ENCODE data around the gene MAML2.

Gene MAML2

GRCh38 chr11:96091476-96091875 lies 251.5 kb downstream of the MAML2 start:
- Histone ChIP-seq H3K4me3 (ENCODE audit: low read length) (no peak overlapping the region), H3K4me2 (ENCODE audit: low read depth, low read length) (no peak overlapping the region), H3K36me3 (replicated peaks; ENCODE audit: insufficient read depth, low read length) (no peaks in the 10 kb centered on the region), H3K79me2 (ENCODE audit: low read length) (no peaks in the 10 kb centered on the region), H3K27me3 (replicated peaks; ENCODE audit: insufficient read depth, low read length) (no peaks in the 10 kb centered on the region), H3K4me1 (ENCODE audit: low read length) (no peaks in the 10 kb centered on the region), H3K9me2 (replicated peaks; ENCODE audit: insufficient read depth, low read length) (no peaks in the 10 kb centered on the region), H3K9ac (ENCODE audit: low read length) (no peak overlapping the region), H2AFZ (ENCODE audit: low read length) (no peak overlapping the region), H3F3A (ENCODE audit: insufficient read depth, low read length) (no peaks in the 10 kb centered on the region), H3K27ac (ENCODE audit: low read length) (no peak overlapping the region), H4K20me1 (ENCODE audit: insufficient read depth, low read length) (no peaks in the 10 kb centered on the region), H3K9me3 (replicated peaks; ENCODE audit: insufficient read depth, low read length) (no peaks in the 10 kb centered on the region)
- DNase-seq, result no peak
- no peak for TF ChIP-seq EZH2 (optimal IDR thresholded peaks at IDR 0.05; ENCODE audit: low read depth, low read length)
- TF ChIP-seq CTCF (IDR thresholded peaks at IDR 0.05; ENCODE audit: low read length), result no peak
- TF ChIP-seq EZH2phosphoT487 (IDR thresholded peaks at IDR 0.05; ENCODE audit: low read length), result no peak

GRCh38 chr11:96090711-96091110 lies 252.3 kb downstream of the MAML2 start:
- Histone ChIP-seq H3K4me3 (ENCODE audit: low read length) (no peak overlapping the region), H3K79me2 (ENCODE audit: low read length) (no peaks in the 10 kb centered on the region), H3K27ac (ENCODE audit: low read length) (no peak overlapping the region), H3K4me2 (ENCODE audit: low read depth, low read length) (no peak overlapping the region), H3K9ac (ENCODE audit: low read length) (no peak overlapping the region), H2AFZ (ENCODE audit: low read length) (no peak overlapping the region), H3K9me3 (replicated peaks; ENCODE audit: insufficient read depth, low read length) (no peaks in the 10 kb centered on the region), H3K36me3 (replicated peaks; ENCODE audit: insufficient read depth, low read length) (no peaks in the 10 kb centered on the region), H3K9me2 (replicated peaks; ENCODE audit: insufficient read depth, low read length) (no peaks in the 10 kb centered on the region), H3F3A (ENCODE audit: insufficient read depth, low read length) (no peaks in the 10 kb centered on the region), H3K27me3 (replicated peaks; ENCODE audit: insufficient read depth, low read length) (no peaks in the 10 kb centered on the region), H3K4me1 (ENCODE audit: low read length) (no peaks in the 10 kb centered on the region), H4K20me1 (ENCODE audit: insufficient read depth, low read length) (no peaks in the 10 kb centered on the region)
- TF ChIP-seq EZH2 (optimal IDR thresholded peaks at IDR 0.05; ENCODE audit: low read depth, low read length) (no peak), CTCF (IDR thresholded peaks at IDR 0.05; ENCODE audit: low read length) (no peak), EZH2phosphoT487 (IDR thresholded peaks at IDR 0.05; ENCODE audit: low read length) (no peak)
- DNase-seq, result no peak

- H3K79me2 ChIP-seq (ENCODE audit: low read length), result no peaks in the 10 kb centered on the region
Observed at GRCh38 chr11:96088914-96089313, 254.1 kb downstream of the MAML2 start.

More at GRCh38 chr11:96088914-96089313, 254.1 kb downstream of the MAML2 start:
- Histone ChIP-seq H3K27ac (ENCODE audit: low read length) (no peak overlapping the region), H3K27me3 (replicated peaks; ENCODE audit: insufficient read depth, low read length) (no peaks in the 10 kb centered on the region), H3K9ac (ENCODE audit: low read length) (no peak overlapping the region), H3K36me3 (replicated peaks; ENCODE audit: insufficient read depth, low read length) (no peaks in the 10 kb centered on the region), H3K4me1 (ENCODE audit: low read length) (no peaks in the 10 kb centered on the region), H3K4me3 (ENCODE audit: low read length) (no peak overlapping the region), H3K4me2 (ENCODE audit: low read depth, low read length) (no peak overlapping the region), H3F3A (ENCODE audit: insufficient read depth, low read length) (no peaks in the 10 kb centered on the region), H3K9me2 (replicated peaks; ENCODE audit: insufficient read depth, low read length) (no peaks in the 10 kb centered on the region), H3K9me3 (replicated peaks; ENCODE audit: insufficient read depth, low read length) (no peaks in the 10 kb centered on the region), H4K20me1 (ENCODE audit: insufficient read depth, low read length) (no peaks in the 10 kb centered on the region), H2AFZ (ENCODE audit: low read length) (no peak overlapping the region)
- TF ChIP-seq EZH2 (optimal IDR thresholded peaks at IDR 0.05; ENCODE audit: low read depth, low read length) (no peak), EZH2phosphoT487 (IDR thresholded peaks at IDR 0.05; ENCODE audit: low read length) (no peak), CTCF (IDR thresholded peaks at IDR 0.05; ENCODE audit: low read length) (no peak)
- DNase-seq, result no peak

Data from MM.1S (cell line).